ENCODE results near the gene IL17C. TPM values are rescaled to one million over a fixed set of nuclear protein-coding genes. Genes with fewer than 3 reads are reported as not detected.

The IL17C gene
- total and polyA plus RNA-seq, 2 donors (not counting 3 experiments of a cell fraction or from before 2014, with no cell fraction given): 0.17 TPM; not detected in 1

DNA sequence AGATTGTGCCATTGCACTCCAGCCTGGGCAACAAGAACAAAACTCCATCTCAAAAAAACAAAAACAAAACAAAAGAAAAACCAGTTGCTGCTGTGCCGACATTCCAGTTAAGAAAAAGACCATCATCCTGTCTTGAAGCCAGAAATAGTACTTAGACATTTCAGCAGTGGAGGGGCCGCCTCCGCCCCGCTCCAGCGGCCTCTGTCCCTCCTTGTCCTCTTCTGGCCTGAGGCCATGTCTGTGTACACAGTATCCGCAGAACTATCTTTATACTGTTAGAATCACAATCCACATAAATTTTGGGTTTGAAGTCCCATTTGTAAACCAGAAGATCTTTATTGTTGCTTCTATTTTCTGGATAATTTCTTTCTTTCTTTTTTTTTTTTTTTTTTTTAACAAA lies 43.3 kb upstream of the IL17C start:
- Histone ChIP-seq H3K27me3 (ENCODE audit: control insufficient read depth in 2 of 2, insufficient read depth in 2 of 2, low read length in 2 of 2) (no peaks in the 10 kb centered on the region), H3K36me3 (ENCODE audit: control insufficient read depth in 2 of 2, extremely low read depth in 1 of 2, insufficient read depth in 2 of 2, low read length in 2 of 2) (peaks cover 2 to 22% of the 10 kb centered on the region in 2 experiments), H3K9ac (replicated peaks; ENCODE audit: extremely low read depth, insufficient read depth, low read length) (no peak overlapping the region), H3K4me3 (replicated peaks in 1 of 3; ENCODE audit: insufficient read depth in 1 of 3, low read depth in 1 of 3, low read length in 3 of 3) (no peak overlapping the region), H3K79me2 (ENCODE audit: control insufficient read depth, insufficient read depth, low read length) (peaks cover 8% of the 10 kb centered on the region), H3K9me3 (replicated peaks; ENCODE audit: control insufficient read depth, insufficient read depth, low read length) (no peaks in the 10 kb centered on the region), H3K27ac (ENCODE audit: insufficient read depth, low read depth, low read length) (no peak overlapping the region), H3K4me1 (ENCODE audit: control insufficient read depth, extremely low read depth, insufficient read depth, low read length) (peaks cover 5% of the 10 kb centered on the region), H2AFZ (ENCODE audit: low read depth, low read length) (no peak overlapping the region), H3K9me1 (replicated peaks; ENCODE audit: control insufficient read depth, extremely low read depth, insufficient read depth, low read length) (no peaks in the 10 kb centered on the region), H3K4me2 (ENCODE audit: insufficient read depth, low read length) (no peak overlapping the region), H4K20me1 (replicated peaks; ENCODE audit: control insufficient read depth, extremely low read depth, insufficient read depth, low read length) (no peaks in the 10 kb centered on the region)
- no TSS peak for BruUV-seq (replicated peaks)
- dilution Hi-C loops (cut with MboI; ENCODE audit: extremely low pct_ligation_motif_present, low sequenced_read_pairs) (no loop called here), intact Hi-C loops (cut with micrococcal nuclease) (no loop called here)
- POLR2A ChIA-PET: no interaction called here
- CTCF ChIA-PET: no interaction called here
- DNase-seq (ENCODE audit: low read depth, low spot score): no peak
- no peak for TF ChIP-seq POLR2AphosphoS5 (IDR thresholded peaks at IDR 0.05; ENCODE audit: insufficient read depth, low read depth, low read length)
- TF ChIP-seq JUN (IDR thresholded peaks at IDR 0.05; ENCODE audit: borderline replicate concordance, insufficient read depth, insufficient read length, low read depth): no peak
- no peak for TF ChIP-seq FOS (IDR thresholded peaks at IDR 0.05; ENCODE audit: borderline replicate concordance, insufficient read depth, low read length)
- no peak for TF ChIP-seq MAX (IDR thresholded peaks at IDR 0.05; ENCODE audit: insufficient read depth, insufficient read length)
- FAIRE-seq: no peak

DNA sequence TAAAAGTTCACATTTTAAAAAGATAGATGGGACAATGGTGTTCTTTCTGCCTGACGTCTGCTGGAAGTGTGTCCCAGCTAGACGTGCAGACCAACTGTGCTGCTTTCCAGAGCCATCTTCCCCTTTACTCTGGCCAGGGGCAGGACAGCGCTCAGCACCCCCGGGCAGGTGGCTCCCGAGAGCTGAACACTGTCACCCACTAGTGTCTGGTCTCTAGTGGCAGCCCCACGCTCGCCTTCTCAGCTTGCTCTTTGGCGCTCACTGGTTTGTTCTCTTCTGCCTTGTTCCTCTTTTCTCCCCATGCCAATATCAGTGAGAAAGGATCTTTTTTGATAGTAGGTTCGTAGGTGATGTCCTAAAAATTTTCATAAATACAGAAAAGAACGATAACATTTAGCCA lies 42.5 kb upstream of the IL17C start:
- no peaks in the 10 kb centered on the region for H3K27me3 ChIP-seq (ENCODE audit: control insufficient read depth in 2 of 2, insufficient read depth in 2 of 2, low read length in 2 of 2)
- H3K27ac ChIP-seq (ENCODE audit: insufficient read depth, low read depth, low read length): no peak overlapping the region
- TF ChIP-seq FOS (IDR thresholded peaks at IDR 0.05; ENCODE audit: borderline replicate concordance, insufficient read depth, low read length) (no peak), CTCF (IDR thresholded peaks at IDR 0.05; ENCODE audit: extremely low read depth in 1 of 2, insufficient read depth in 1 of 2, low read depth in 1 of 2, low read length in 2 of 2) (no peak), POLR2A (IDR thresholded peaks at IDR 0.05; ENCODE audit: low read depth, low read length) (no peak), POLR2AphosphoS5 (IDR thresholded peaks at IDR 0.05; ENCODE audit: insufficient read depth, low read depth, low read length) (no peak), MAX (IDR thresholded peaks at IDR 0.05; ENCODE audit: insufficient read depth, insufficient read length) (no peak), JUN (IDR thresholded peaks at IDR 0.05; ENCODE audit: borderline replicate concordance, insufficient read depth, insufficient read length, low read depth) (no peak), MYC (IDR thresholded peaks at IDR 0.05; ENCODE audit: low read depth, low read length) (no peak), GATA2 (IDR thresholded peaks at IDR 0.05; ENCODE audit: insufficient read depth, insufficient read length, low read depth, low read length) (no peak), EZH2 (IDR thresholded peaks at IDR 0.05; ENCODE audit: borderline replicate concordance, low read depth, low read length, severe bottlenecking) (no peak)
- intact Hi-C loops (cut with micrococcal nuclease) (no loop called here), dilution Hi-C loops (cut with MboI; ENCODE audit: extremely low pct_ligation_motif_present, low sequenced_read_pairs) (no loop called here)
- H3K4me2 ChIP-seq (ENCODE audit: insufficient read depth, low read length): no peak overlapping the region
- H3K9me1 ChIP-seq (replicated peaks; ENCODE audit: control insufficient read depth, extremely low read depth, insufficient read depth, low read length): no peaks in the 10 kb centered on the region
- BruUV-seq (replicated peaks): no TSS peak
- DNase-seq (ENCODE audit: low read depth, low spot score) (no peak), FAIRE-seq (no peak)
- H3K9me3 ChIP-seq (replicated peaks; ENCODE audit: control insufficient read depth, insufficient read depth, low read length): no peaks in the 10 kb centered on the region
- ChIA-PET CTCF (interaction anchor here (0.9 kb wide), 1 partner anchor 25 kb away, joined by 3 read pairs; the partner anchor contains the start of gene ZC3H18), POLR2A (no interaction called here)
- H3K36me3 ChIP-seq (ENCODE audit: control insufficient read depth in 2 of 2, extremely low read depth in 1 of 2, insufficient read depth in 2 of 2, low read length in 2 of 2): peaks cover 4 to 30% of the 10 kb centered on the region in 2 experiments
- H3K4me3 ChIP-seq (replicated peaks in 1 of 3; ENCODE audit: insufficient read depth in 1 of 3, low read depth in 1 of 3, low read length in 3 of 3): no peak overlapping the region
- H3K9ac ChIP-seq (replicated peaks; ENCODE audit: extremely low read depth, insufficient read depth, low read length): no peak overlapping the region
- H2AFZ ChIP-seq (ENCODE audit: low read depth, low read length): no peak overlapping the region
- H3K4me1 ChIP-seq (ENCODE audit: control insufficient read depth, extremely low read depth, insufficient read depth, low read length): peaks cover 5% of the 10 kb centered on the region
- peaks cover 8% of the 10 kb centered on the region for H3K79me2 ChIP-seq (ENCODE audit: control insufficient read depth, insufficient read depth, low read length)
- H4K20me1 ChIP-seq (replicated peaks; ENCODE audit: control insufficient read depth, extremely low read depth, insufficient read depth, low read length): no peaks in the 10 kb centered on the region

Measured in endothelial cell of umbilical vein (primary cell).